Adrenal gland (tissue), 12 donors: Measurements from ENCODE around the gene CFAP74. TPM values are rescaled to one million over a fixed set of nuclear protein-coding genes. Genes with fewer than 3 reads are reported as not detected.

Source experiments
- DNase-seq, 7 donors: peaks; one replicate each; pipeline ENCODE4 v3.0.0-alpha.2; 2019 to 2020
- H3K27ac ChIP-seq, 5 donors: fragments of 200-600 bp; sonication (generic) in 4 of 5; 1 replicate in 3 of 5; 2 replicates in 2 of 5; pipeline versions ENCODE4 v1.5.1 to v1.8.0; 2016 to 2020; ENCODE audit warnings: mild to moderate bottlenecking in 1 of 5
- H3K27me3 ChIP-seq: fragments of 200-600 bp; 2 replicates; pipeline ENCODE4 v1.8.0; 2021
- H3K36me3 ChIP-seq, 2 donors: fragments of 200-600 bp; replicated peaks in 1 of 2; 1 replicate in 1 of 2; 2 replicates in 1 of 2; pipeline versions ENCODE4 v1.5.1 to v1.8.0; 2018 to 2022
- H3K4me1 ChIP-seq, 2 donors: fragments of 200-600 bp; replicated peaks in 1 of 2; 1 replicate in 1 of 2; 2 replicates in 1 of 2; pipeline versions ENCODE4 v1.5.1 to v1.8.0; 2018 to 2021
- H3K4me3 ChIP-seq, 4 donors: fragments of 200-600 bp; sonication (generic) in 3 of 4; one replicate each; pipeline ENCODE4 v1.5.1; 2016 to 2018
- H3K9me3 ChIP-seq, 3 donors: fragments of 200-600 bp; sonication (generic) in 1 of 3; replicated peaks in 1 of 3; 1 replicate in 2 of 3; 2 replicates in 1 of 3; pipeline versions ENCODE4 v1.5.1 to v1.8.0; 2016 to 2021
- POLR2A ChIP-seq, 2 donors: fragments of 450-650 bp; IDR thresholded peaks; one replicate each; pipeline ENCODE4 v1.6.1; 2017; ENCODE audit warnings: antibody characterized with exemption in 2 of 2, mild to moderate bottlenecking in 2 of 2, moderate library complexity in 1 of 2
- WGBS, 4 donors: extraction: QIAGEN DNeasy Blood & Tissue Kit in 2 of 4; methylation state at CpG; one replicate each; pipeline versions ENCODE4 v1.1.5 to v1.1.7; 2013 to 2017; 5-methylcytosine and 5-hydroxymethylcytosine counted together
- intact Hi-C, 2 donors: fragments of 100-400 bp; cut with DNase I; formaldehyde crosslinking; loops; one replicate each; pipeline versions ENCODE4 v1.14.1 to v1.15.0; 2022 to 2023
- polyA plus RNA-seq, 3 donors: library from polyadenylated mRNA; stranded (reverse); fragments of 200-250 nt in 2 of 3; fragments of 350-450 nt in 1 of 3; fragmentation: Illumina TruSeq in 1 of 3; extraction: RNeasy Lipid Tissue Mini Kit (QIAGEN cat#74804) in 1 of 3; gene quantifications; one replicate each; pipeline ENCODE4 v1.2.3, GENCODE V29; 2013 to 2014
- total RNA-seq, 9 donors: library from RNA; depleted of rRNA in 4 of 9; stranded (reverse); fragments of >200 nt in 4 of 9; fragments of 120-200 nt in 1 of 9; fragmentation: NEBNext Ultra II Directional in 1 of 9; extraction: Animal tissue kit (Norgen Biotek cat#: 25700) in 1 of 9; gene quantifications; one replicate each; pipeline versions ENCODE4 v1.1.0 to v1.2.4, GENCODE V29; 2013 to 2023
- TF ChIP-seq, protein P1 (sequence below), 6 experiments: fragments of 450-650 bp in 4 of 6; fragments of 200-600 bp in 2 of 6; sonication (generic) in 1 of 6; IDR thresholded peaks; 1 replicate in 5 of 6; 2 replicates in 1 of 6; pipeline versions ENCODE4 v1.5.1 to v1.8.0; 2016 to 2021; ENCODE audit warnings: antibody characterized with exemption in 6 of 6, mild to moderate bottlenecking in 2 of 6, moderate library complexity in 1 of 6
- donor health status: healthy with polysubstance abuse.
- donor health status: Bipolar disorder and iron deficiency.
- donor health status: DM: yes; HTN: yes; CAD: no.
- donor health status: DM: no; HTN: no; CAD: no.
- donor health status: DM: no; HTN: no; CAD: no.
- donor health status: DM: yes; HTN: yes; CAD: no.

CFAP74 gene
- total and polyA plus RNA-seq, 12 donors, result 0.11 to 7.6 (median 2.8) TPM; not detected in 1

DNA sequence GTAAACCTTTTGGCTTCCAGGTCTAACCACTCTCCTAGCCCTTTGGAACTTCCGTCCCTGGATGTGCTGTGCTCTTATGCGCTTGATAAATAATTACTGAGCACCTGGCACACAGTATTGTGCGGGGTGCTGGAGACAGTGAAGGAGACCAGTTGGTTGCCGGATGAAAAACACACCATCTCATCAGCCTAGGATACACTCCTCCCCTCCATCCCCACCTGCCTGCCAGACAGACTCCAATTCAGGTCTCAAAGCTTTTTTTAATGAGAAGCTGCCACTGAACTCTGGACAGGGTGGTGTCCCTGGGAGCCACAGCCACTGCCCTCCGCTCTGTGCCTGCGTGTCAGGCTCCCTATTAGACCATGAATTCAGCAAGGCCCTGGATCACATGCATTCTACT, 121.9 kb downstream of the CFAP74 start:
- H3K4me3 ChIP-seq, result no peak overlapping the region
- H3K27me3 ChIP-seq, result no peaks in the 10 kb centered on the region
- peaks cover 38 to 80% of the 10 kb centered on the region in 2 donors for H3K4me1 ChIP-seq
- H3K9me3 ChIP-seq, result no peaks in the 10 kb centered on the region
- H3K27ac ChIP-seq, result peak overlapping the region in 2 of 5 donors; percentile 20 to 34
- intact Hi-C loops, result no loop called here
- TF ChIP-seq, protein P1, sequence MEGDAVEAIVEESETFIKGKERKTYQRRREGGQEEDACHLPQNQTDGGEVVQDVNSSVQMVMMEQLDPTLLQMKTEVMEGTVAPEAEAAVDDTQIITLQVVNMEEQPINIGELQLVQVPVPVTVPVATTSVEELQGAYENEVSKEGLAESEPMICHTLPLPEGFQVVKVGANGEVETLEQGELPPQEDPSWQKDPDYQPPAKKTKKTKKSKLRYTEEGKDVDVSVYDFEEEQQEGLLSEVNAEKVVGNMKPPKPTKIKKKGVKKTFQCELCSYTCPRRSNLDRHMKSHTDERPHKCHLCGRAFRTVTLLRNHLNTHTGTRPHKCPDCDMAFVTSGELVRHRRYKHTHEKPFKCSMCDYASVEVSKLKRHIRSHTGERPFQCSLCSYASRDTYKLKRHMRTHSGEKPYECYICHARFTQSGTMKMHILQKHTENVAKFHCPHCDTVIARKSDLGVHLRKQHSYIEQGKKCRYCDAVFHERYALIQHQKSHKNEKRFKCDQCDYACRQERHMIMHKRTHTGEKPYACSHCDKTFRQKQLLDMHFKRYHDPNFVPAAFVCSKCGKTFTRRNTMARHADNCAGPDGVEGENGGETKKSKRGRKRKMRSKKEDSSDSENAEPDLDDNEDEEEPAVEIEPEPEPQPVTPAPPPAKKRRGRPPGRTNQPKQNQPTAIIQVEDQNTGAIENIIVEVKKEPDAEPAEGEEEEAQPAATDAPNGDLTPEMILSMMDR (IDR thresholded peaks at IDR 0.05), result no peak
- TF ChIP-seq POLR2A (IDR thresholded peaks at IDR 0.05), result no peak
- no peak for DNase-seq
- WGBS, 4 donors, result 78 to 96% (median 88%) methylated on average over 3 to 6 of the region's 6 CpGs
- H3K36me3 ChIP-seq, result no peaks in the 10 kb centered on the region

DNA sequence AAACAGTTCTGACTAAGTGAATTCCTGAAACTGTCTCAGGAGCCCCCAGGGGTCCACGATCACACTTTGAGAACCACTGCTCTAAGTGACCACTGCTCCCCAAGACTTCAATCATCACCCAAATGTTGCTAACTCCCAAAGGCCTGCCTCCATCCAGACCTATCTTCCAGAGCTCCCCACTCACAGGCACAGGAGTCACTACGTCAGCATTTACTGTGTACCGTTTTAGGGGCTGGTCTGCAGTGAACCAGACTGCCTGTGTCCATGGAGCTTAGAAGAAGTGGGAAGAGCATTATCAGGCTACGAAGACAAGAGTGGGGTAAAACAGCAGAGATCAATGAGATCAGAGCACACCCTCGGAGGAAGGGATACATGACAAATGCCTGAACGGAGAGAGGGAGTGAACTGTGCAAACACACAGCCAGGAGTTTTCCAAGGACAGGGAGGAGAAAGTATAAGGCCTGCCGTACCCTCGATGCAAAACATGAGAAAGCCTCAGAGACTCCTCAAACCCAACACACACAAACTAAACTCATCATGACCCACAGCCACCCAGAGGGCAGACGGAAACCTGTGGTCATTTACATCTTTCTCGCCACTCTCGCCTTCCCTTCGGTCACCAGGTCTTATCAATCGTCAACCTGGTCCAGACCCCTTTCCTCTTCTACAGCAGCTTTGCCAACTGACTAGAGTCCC, 122.8 kb downstream of the CFAP74 start:
- H3K27ac ChIP-seq, result peak overlapping the region in 2 of 5 donors; percentile 16 to 34
- no peak overlapping the region for H3K4me3 ChIP-seq
- no peaks in the 10 kb centered on the region for H3K9me3 ChIP-seq
- TF ChIP-seq POLR2A (IDR thresholded peaks at IDR 0.05), result no peak
- TF ChIP-seq, protein P1 (IDR thresholded peaks at IDR 0.05), result no peak
- DNase-seq, result no peak
- intact Hi-C loops, result no loop called here
- H3K36me3 ChIP-seq, result peaks cover 0 to 4% of the 10 kb centered on the region in 2 donors
- H3K4me1 ChIP-seq, result peaks cover 43 to 80% of the 10 kb centered on the region in 2 donors
- no peaks in the 10 kb centered on the region for H3K27me3 ChIP-seq
- 42 to 62% (median 53%) methylated on average over 13 of the region's 13 CpGs for WGBS, 4 donors

DNA sequence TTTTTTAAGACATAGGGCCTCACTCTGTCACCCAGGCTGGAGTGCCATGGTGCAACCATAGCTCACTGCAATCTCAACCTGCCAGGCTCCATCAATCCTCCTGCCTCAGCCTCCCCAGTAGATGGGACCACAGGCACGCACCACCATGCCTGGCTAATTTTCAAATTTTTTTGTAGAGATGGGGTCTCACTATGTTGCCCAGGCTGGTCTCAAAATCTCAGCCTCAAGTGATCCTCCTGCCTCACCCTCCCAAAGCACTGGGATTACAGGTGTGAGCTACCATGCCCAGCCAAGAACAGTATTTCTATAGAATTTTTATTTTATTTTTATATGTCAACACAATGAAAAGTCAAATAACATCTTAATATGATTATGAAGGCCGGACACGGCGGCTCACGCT, 123.6 kb downstream of the CFAP74 start:
- no peak overlapping the region for H3K27ac ChIP-seq

GRCh38 chr1:1877865-1878436, 125.6 kb downstream of the CFAP74 start:
- intact Hi-C loops, result no loop called here
- Histone ChIP-seq H3K36me3 (peaks cover 0 to 7% of the 10 kb centered on the region in 2 donors), H3K4me1 (peaks cover 42 to 76% of the 10 kb centered on the region in 2 donors), H3K4me3 (no peak overlapping the region), H3K27ac (no peak overlapping the region), H3K27me3 (no peaks in the 10 kb centered on the region), H3K9me3 (no peaks in the 10 kb centered on the region)
- DNase-seq, result no peak
- 72 to 92% (median 89%) methylated on average over 5 of the region's 5 CpGs for WGBS, 4 donors
- TF ChIP-seq, protein P1 (IDR thresholded peaks at IDR 0.05), result no peak
- no peak for TF ChIP-seq POLR2A (IDR thresholded peaks at IDR 0.05)

More for the DNA sequence above, 123.6 kb downstream of the CFAP74 start:
- Histone ChIP-seq H3K9me3 (no peaks in the 10 kb centered on the region), H3K4me1 (peaks cover 43 to 79% of the 10 kb centered on the region in 2 donors), H3K4me3 (no peak overlapping the region), H3K27me3 (no peaks in the 10 kb centered on the region), H3K36me3 (peaks cover 0 to 4% of the 10 kb centered on the region in 2 donors)
- TF ChIP-seq, protein P1 (IDR thresholded peaks at IDR 0.05), result no peak
- TF ChIP-seq POLR2A (IDR thresholded peaks at IDR 0.05), result no peak
- 93 to 95% (median 94%) methylated on average over 5 of the region's 5 CpGs for WGBS, 4 donors
- intact Hi-C loops, result no loop called here
- no peak for DNase-seq
